Lower leg skin (tissue), 4 donors: Measurements from ENCODE around the gene PTPRT. TPM values are rescaled to one million over a fixed set of nuclear protein-coding genes. Genes with fewer than 3 reads are reported as not detected.

ENCODE experiments used
- DNase-seq, 2 donors: peaks; one replicate each; pipeline ENCODE4 v3.0.0-alpha.2; 2019; ENCODE audit warnings: low spot score in 2 of 2
- H3K4me3 ChIP-seq: fragments of 200-600 bp; sonication (generic); 2 replicates; pipeline ENCODE4 v1.5.1; 2017; ENCODE audit warnings: mild to moderate bottlenecking, low read depth; ENCODE audit not compliant: poor library complexity, severe bottlenecking
- CTCF ChIP-seq, 3 donors: fragments of 450-650 bp; IDR thresholded peaks; one replicate each; pipeline ENCODE4 v1.5.1; 2016; ENCODE audit warnings: antibody characterized with exemption in 3 of 3, mild to moderate bottlenecking in 3 of 3, moderate library complexity in 2 of 3
- POLR2A ChIP-seq, 2 donors: fragments of 450-650 bp; IDR thresholded peaks; one replicate each; pipeline ENCODE4 v1.6.1; 2016 to 2017; ENCODE audit warnings: antibody characterized with exemption in 2 of 2, mild to moderate bottlenecking in 1 of 2, moderate library complexity in 1 of 2
- WGBS, 2 donors: methylation state at CpG; one replicate each; pipeline ENCODE4 v1.1.5; 2018; 5-methylcytosine and 5-hydroxymethylcytosine counted together
- intact Hi-C: fragments of 100-400 bp; cut with DNase I; formaldehyde crosslinking; loops from one replicate; pipeline ENCODE4 v1.15.0; 2023; ENCODE audit warnings: low total_unique reads
- total RNA-seq, 4 donors: library from RNA; depleted of rRNA; stranded (reverse); fragments of >200 nt; gene quantifications; one replicate each; pipeline ENCODE4 v1.1.0, GENCODE V29; 2016

The PTPRT gene
- total RNA-seq, 4 donors from 2014 or later: 0.34 to 1.4 (median 0.95) TPM

- no peak for DNase-seq
- intact Hi-C loops: no loop called here
- no peak overlapping the region for H3K4me3 ChIP-seq
- TF ChIP-seq CTCF (IDR thresholded peaks at IDR 0.05) (no peak), POLR2A (IDR thresholded peaks at IDR 0.05) (no peak)
- WGBS, 2 donors: 68 to 74% methylated on average over 2 of the region's 2 CpGs
These were observed 1094.5 kb downstream of the PTPRT start for GRCh38 chr20:42095221-42095620.

- intact Hi-C loops: no loop called here
- WGBS, 2 donors: 34 to 52% methylated on average over 14 of the region's 14 CpGs
- no peak for DNase-seq
- TF ChIP-seq POLR2A (IDR thresholded peaks at IDR 0.05) (no peak), CTCF (IDR thresholded peaks at IDR 0.05) (no peak)
- H3K4me3 ChIP-seq: no peak overlapping the region
These were observed 1095.9 kb downstream of the PTPRT start for GRCh38 chr20:42093542-42094440.

- intact Hi-C loops: no loop called here
- 46 to 54% methylated on average over 4 of the region's 4 CpGs for WGBS, 2 donors
- H3K4me3 ChIP-seq: no peak overlapping the region
- no peak for DNase-seq
- TF ChIP-seq CTCF (IDR thresholded peaks at IDR 0.05): no peak
- TF ChIP-seq POLR2A (IDR thresholded peaks at IDR 0.05): no peak
These were observed 1096.7 kb downstream of the PTPRT start for GRCh38 chr20:42093041-42093440.

- intact Hi-C loops: no loop called here
- WGBS, 2 donors: 91 to 94% methylated on average over 10 of the region's 10 CpGs
- TF ChIP-seq CTCF (IDR thresholded peaks at IDR 0.05) (no peak), POLR2A (IDR thresholded peaks at IDR 0.05) (no peak)
- no peak overlapping the region for H3K4me3 ChIP-seq
- DNase-seq: no peak
These were observed 1104.3 kb downstream of the PTPRT start for GRCh38 chr20:42085366-42085765.

GRCh38 chr20:42083280-42083679 is 1106.4 kb downstream of the PTPRT start:
- no peak overlapping the region for H3K4me3 ChIP-seq
- intact Hi-C loops: no loop called here
- DNase-seq: no peak
- 31 to 75% methylated on average over 1 of the region's 1 CpG for WGBS, 2 donors
- TF ChIP-seq CTCF (IDR thresholded peaks at IDR 0.05) (no peak), POLR2A (IDR thresholded peaks at IDR 0.05) (no peak)
